ENCODE measurements around the gene CDC7. TPM values are rescaled to one million over a fixed set of nuclear protein-coding genes. Genes with fewer than 3 reads are reported as not detected.
A peak's percentile ranks its signal among the peaks of the same experiment; 100 is the strongest.

CDC7 gene
- polyA plus RNA-seq, 1 donor (not counting 4 experiments of a cell fraction or from before 2014, with no cell fraction given) = 8.1 TPM

DNA sequence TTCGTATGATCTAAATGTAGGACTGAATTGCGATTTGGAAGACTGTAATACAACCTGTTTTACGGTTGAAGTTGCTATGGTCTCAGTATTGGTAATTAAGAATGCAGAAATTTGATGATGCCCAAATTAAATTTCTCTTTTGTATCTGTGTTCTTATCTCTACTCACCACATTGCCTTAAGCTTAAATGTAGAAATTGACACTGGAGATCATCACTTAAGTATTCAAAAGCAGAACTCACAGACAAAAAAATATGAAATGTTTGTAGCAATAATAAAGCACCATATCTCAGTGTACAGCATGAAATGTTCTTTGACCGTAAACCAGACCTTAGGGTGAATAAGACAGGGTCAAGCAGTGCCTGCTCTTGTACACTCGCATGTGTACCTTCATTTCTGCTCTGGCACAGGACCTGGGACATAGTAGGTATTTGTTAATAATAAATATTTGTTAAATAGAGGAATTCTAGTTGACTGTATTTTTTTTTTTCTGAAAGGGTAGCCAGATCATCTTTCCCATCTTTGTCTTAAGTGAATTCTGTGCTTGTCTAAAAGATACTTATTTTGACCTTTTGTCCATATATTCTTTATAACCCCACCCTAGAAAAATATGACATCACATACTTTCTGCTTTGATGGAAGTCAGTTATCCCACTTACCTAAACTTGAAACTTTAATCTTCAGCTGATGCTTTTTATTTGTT, 1.5 kb downstream of the CDC7 start:
- Histone ChIP-seq H3K4me2 (ENCODE audit: control insufficient read depth, extremely low read depth, insufficient read depth, low read depth, low read length) (peak overlapping the region; percentile 98), H3K36me3 (ENCODE audit: control insufficient read depth in 2 of 2, extremely low read depth in 1 of 2, insufficient read depth in 2 of 2, low read length in 2 of 2) (no peaks in the 10 kb centered on the region), H2AFZ (ENCODE audit: control insufficient read depth, low read length) (peak overlapping the region; percentile 100), H3K9ac (ENCODE audit: control insufficient read depth, extremely low read depth, insufficient read depth, low read length) (peak overlapping the region; percentile 91), H3K9me3 (ENCODE audit: control insufficient read depth, low read depth, low read length) (no peaks in the 10 kb centered on the region), H4K20me1 (ENCODE audit: control insufficient read depth, extremely low read depth, insufficient read depth, low read length) (no peaks in the 10 kb centered on the region), H3K9me1 (ENCODE audit: control insufficient read depth, extremely low read depth, insufficient read depth, low read length) (no peaks in the 10 kb centered on the region), H3K4me3 (ENCODE audit: control insufficient read depth in 2 of 3, extremely low read depth in 1 of 3, insufficient read depth in 2 of 3, low read depth in 1 of 3, low read length in 3 of 3) (peak overlapping the region in 2 of 3 experiments; percentile 87 to 88), H3K27ac (ENCODE audit: control insufficient read depth, insufficient read depth, low read length) (peak overlapping the region; percentile 89), H3K4me1 (ENCODE audit: control insufficient read depth, extremely low read depth, insufficient read depth, low read length) (peaks cover 19% of the 10 kb centered on the region), H3K79me2 (ENCODE audit: control insufficient read depth, insufficient read depth, low read length) (peaks cover 10% of the 10 kb centered on the region), H3K27me3 (ENCODE audit: control insufficient read depth, extremely low read depth, insufficient read depth, low read length) (no peaks in the 10 kb centered on the region)
- FAIRE-seq (peak; percentile 26), DNase-seq (ENCODE audit: low read depth, low spot score) (no peak)
- TF ChIP-seq CTCF (optimal IDR thresholded peaks at IDR 0.05 in 1 of 3, IDR thresholded peaks at IDR 0.05 in 1 of 3, conservative IDR thresholded peaks at IDR 0.05 in 1 of 3; ENCODE audit: extremely low read depth in 1 of 3, insufficient read depth in 2 of 3, low read length in 3 of 3) = no peak
- TF ChIP-seq EZH2 (IDR thresholded peaks at IDR 0.05; ENCODE audit: low read length) = no peak
- dilution Hi-C loops (cut with MboI; ENCODE audit: extremely low pct_ligation_motif_present, low sequenced_read_pairs) = no loop called here

DNA sequence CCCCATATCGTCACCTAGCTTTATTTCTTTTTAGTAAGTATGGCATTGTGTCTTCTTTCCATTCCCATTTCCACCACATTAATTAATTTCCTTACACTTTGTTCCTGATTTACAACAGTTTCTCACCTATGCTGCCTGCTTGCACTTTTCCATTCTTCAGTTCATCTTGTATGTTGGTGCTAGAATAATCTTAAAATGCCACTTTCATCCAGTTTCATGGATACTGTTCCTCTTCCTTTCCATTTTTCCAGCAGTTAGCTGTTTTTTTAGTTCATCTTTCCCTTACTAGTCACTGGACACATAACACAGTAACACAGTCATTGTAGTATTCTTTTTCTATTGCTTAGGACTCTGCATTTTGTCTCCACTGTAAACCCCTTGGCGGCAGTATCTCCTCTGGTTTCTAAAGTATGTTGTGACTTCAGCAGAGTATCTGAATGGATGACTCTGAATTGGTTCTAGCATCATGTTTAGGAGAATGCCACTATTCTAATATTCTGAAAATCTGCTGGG, 2.1 kb downstream of the CDC7 start:
- H4K20me1 ChIP-seq (ENCODE audit: control insufficient read depth, extremely low read depth, insufficient read depth, low read length) = no peaks in the 10 kb centered on the region
- no peak overlapping the region for H3K4me3 ChIP-seq (ENCODE audit: control insufficient read depth in 2 of 3, extremely low read depth in 1 of 3, insufficient read depth in 2 of 3, low read depth in 1 of 3, low read length in 3 of 3)
- no peak for DNase-seq (ENCODE audit: low read depth, low spot score)
- no peaks in the 10 kb centered on the region for H3K9me1 ChIP-seq (ENCODE audit: control insufficient read depth, extremely low read depth, insufficient read depth, low read length)
- no peak overlapping the region for H3K9ac ChIP-seq (ENCODE audit: control insufficient read depth, extremely low read depth, insufficient read depth, low read length)
- no peaks in the 10 kb centered on the region for H3K27me3 ChIP-seq (ENCODE audit: control insufficient read depth, extremely low read depth, insufficient read depth, low read length)
- H3K9me3 ChIP-seq (ENCODE audit: control insufficient read depth, low read depth, low read length) = no peaks in the 10 kb centered on the region
- TF ChIP-seq EZH2 (IDR thresholded peaks at IDR 0.05; ENCODE audit: low read length) = no peak
- TF ChIP-seq CTCF (optimal IDR thresholded peaks at IDR 0.05 in 1 of 3, IDR thresholded peaks at IDR 0.05 in 1 of 3, conservative IDR thresholded peaks at IDR 0.05 in 1 of 3; ENCODE audit: extremely low read depth in 1 of 3, insufficient read depth in 2 of 3, low read length in 3 of 3) = no peak
- no peaks in the 10 kb centered on the region for H3K36me3 ChIP-seq (ENCODE audit: control insufficient read depth in 2 of 2, extremely low read depth in 1 of 2, insufficient read depth in 2 of 2, low read length in 2 of 2)
- dilution Hi-C loops (cut with MboI; ENCODE audit: extremely low pct_ligation_motif_present, low sequenced_read_pairs) = no loop called here
- peak overlapping the region; percentile 98 for H3K4me2 ChIP-seq (ENCODE audit: control insufficient read depth, extremely low read depth, insufficient read depth, low read depth, low read length)
- peaks cover 19% of the 10 kb centered on the region for H3K4me1 ChIP-seq (ENCODE audit: control insufficient read depth, extremely low read depth, insufficient read depth, low read length)
- H2AFZ ChIP-seq (ENCODE audit: control insufficient read depth, low read length) = no peak overlapping the region
- peaks cover 10% of the 10 kb centered on the region for H3K79me2 ChIP-seq (ENCODE audit: control insufficient read depth, insufficient read depth, low read length)
- no peak for FAIRE-seq
- no peak overlapping the region for H3K27ac ChIP-seq (ENCODE audit: control insufficient read depth, insufficient read depth, low read length)
